Gastrocnemius medialis (tissue), 4 donors: ENCODE data around the gene LRRC8E.

Source experiments
- CTCF ChIP-seq, 5 experiments: fragments of 450-650 bp in 3 of 5; fragments of 200-600 bp in 2 of 5; sonication (generic) in 2 of 5; IDR thresholded peaks in 4 of 5; conservative IDR thresholded peaks in 1 of 5; 1 replicate in 4 of 5; 2 replicates in 1 of 5; pipeline ENCODE4 v1.5.1; 2016 to 2019; ENCODE audit warnings: antibody characterized with exemption in 5 of 5, mild to moderate bottlenecking in 3 of 5, moderate library complexity in 3 of 5
- POLR2A ChIP-seq, 2 donors: fragments of 450-650 bp; IDR thresholded peaks; one replicate each; pipeline ENCODE4 v1.6.1; 2017; ENCODE audit warnings: antibody characterized with exemption in 2 of 2, mild to moderate bottlenecking in 2 of 2, moderate library complexity in 2 of 2

GRCh38 chr19:7883105-7883504 is 5.2 kb upstream of the LRRC8E start:
- no peak for TF ChIP-seq CTCF (IDR thresholded peaks at IDR 0.05 in 4 of 5, conservative IDR thresholded peaks at IDR 0.05 in 1 of 5)
- TF ChIP-seq POLR2A (IDR thresholded peaks at IDR 0.05), result no peak
